ENCODE data around the gene KLHL41. TPM values are rescaled to one million over a fixed set of nuclear protein-coding genes. Genes with fewer than 3 reads are reported as not detected.

Gene KLHL41
- total and polyA plus RNA-seq, 2 of the 13 experiments (the other 11 are each of a cell fraction or from before 2014, with no cell fraction given) = 0.07 to 0.31 TPM

DNA sequence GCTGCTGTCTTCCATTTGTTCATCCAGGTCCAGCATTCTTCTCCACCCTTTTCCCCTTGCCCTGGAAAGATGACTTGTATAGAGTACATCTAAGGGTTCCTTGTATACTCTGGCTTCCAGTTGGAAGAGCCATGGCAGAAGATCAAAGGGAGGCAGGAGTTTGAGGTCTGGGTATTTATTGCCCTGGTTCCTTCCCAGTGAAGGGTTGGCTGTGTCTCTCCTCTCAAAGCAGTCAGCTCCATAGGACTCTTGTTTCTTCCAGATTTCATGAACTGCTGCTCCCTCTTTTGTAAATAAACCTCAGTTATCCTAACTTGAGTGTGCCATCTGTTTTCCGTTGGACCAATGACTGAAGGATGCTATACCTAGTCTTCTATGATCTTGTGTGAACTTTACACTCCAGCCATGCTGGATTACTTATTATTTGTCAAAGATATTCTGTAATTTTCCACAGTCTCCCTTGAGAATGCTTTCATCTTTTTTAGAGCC lies 23.8 kb upstream of the KLHL41 start (continued):
- TF ChIP-seq HNF4G (IDR thresholded peaks at IDR 0.05; ENCODE audit: borderline replicate concordance, low read depth, low read length) (no peak; the same call in 1 of the 2 replicates), HNF4G (CRISPR knock-in tag; IDR thresholded peaks at IDR 0.05; ENCODE audit: borderline replicate concordance, low read depth) (no peak), TARDBP (CRISPR knock-in tag; IDR thresholded peaks at IDR 0.05) (peak; percentile 59; the same call in 1 of the 2 replicates), HOMEZ (CRISPR knock-in tag; IDR thresholded peaks at IDR 0.05; ENCODE audit: low read depth) (0 out of 2 replicates have a peak, but pooled peaks have one; percentile 32), KDM1A (CRISPR knock-in tag; IDR thresholded peaks at IDR 0.05) (0 out of 2 replicates have a peak, but pooled peaks have one; percentile 30), ZFP36 (IDR thresholded peaks at IDR 0.05; ENCODE audit: borderline replicate concordance, low read depth, low read length, partially characterized antibody) (no peak), ZNF292 (CRISPR knock-in tag; IDR thresholded peaks at IDR 0.05; ENCODE audit: borderline replicate concordance, low read depth) (no peak), HNF4A (CRISPR knock-in tag; IDR thresholded peaks at IDR 0.05) (peak; percentile 83), DNMT3B (CRISPR knock-in tag; conservative IDR thresholded peaks at IDR 0.05) (0 out of 2 replicates have a peak, but pooled peaks have one; percentile 70), ZNF280D (CRISPR knock-in tag; IDR thresholded peaks at IDR 0.05) (no peak), TBX2 (CRISPR knock-in tag; IDR thresholded peaks at IDR 0.05; ENCODE audit: borderline replicate concordance) (no peak), U2AF1 (optimal IDR thresholded peaks at IDR 0.05; ENCODE audit: low read depth, low read length) (no peak), NFATC3 (CRISPR knock-in tag; IDR thresholded peaks at IDR 0.05) (no peak), TBL1XR1 (IDR thresholded peaks at IDR 0.05; ENCODE audit: borderline replicate concordance, low read length, partially characterized antibody) (no peak), PRMT3 (CRISPR knock-in tag; IDR thresholded peaks at IDR 0.05; ENCODE audit: borderline replicate concordance, low read depth) (no peak), KLF6 (CRISPR knock-in tag; IDR thresholded peaks at IDR 0.05) (no peak), ZNF446 (CRISPR knock-in tag; IDR thresholded peaks at IDR 0.05) (no peak), AKNA (CRISPR knock-in tag; IDR thresholded peaks at IDR 0.05; ENCODE audit: borderline replicate concordance) (no peak), RNF2 (conservative IDR thresholded peaks at IDR 0.05; ENCODE audit: low read depth) (no peak), ZNF557 (CRISPR knock-in tag; IDR thresholded peaks at IDR 0.05) (no peak), ETV6 (CRISPR knock-in tag; conservative IDR thresholded peaks at IDR 0.05) (no peak)

Measured in HepG2 (cell line).